Stimulated activated CD8-positive, alpha-beta memory T cell treated with anti-CD3 and anti-CD28 coated beads, Interleukin-4, amount 100 ng/mL, for 4 hours (primary cell): ENCODE measurements around the gene KRR1.
"Not testable (repeated sequence)": the region's sequence is repeated elsewhere in the genome, so short reads cannot be mapped to it uniquely, and the experiment has no call there.

Source experiments
- DNase-seq, 2 donors: peaks; one replicate each; pipeline ENCODE4 v3.0.0-alpha.2; 2020; ENCODE audit warnings: low read depth in 2 of 2, low spot score in 1 of 2

KRR1 gene

GRCh38 chr12:75479963-75480461, 31.4 kb downstream of the KRR1 start:
- DNase-seq: no peak

GRCh38 chr12:75478116-75478794, 33.2 kb downstream of the KRR1 start:
- DNase-seq: no peak

GRCh38 chr12:75477137-75477536, 34.3 kb downstream of the KRR1 start:
- no peak for DNase-seq

- DNase-seq: no peak
These were observed 35.3 kb downstream of the KRR1 start for GRCh38 chr12:75476071-75476470.

- no peak for DNase-seq
These were observed 37.3 kb downstream of the KRR1 start for GRCh38 chr12:75474116-75474515.

GRCh38 chr12:75471902-75472890, 39.2 kb downstream of the KRR1 start:
- DNase-seq: no peak

- no peak for DNase-seq
These were observed 51.2 kb downstream of the KRR1 start for GRCh38 chr12:75460204-75460603.

- DNase-seq: no peak
These were observed 51.7 kb downstream of the KRR1 start for GRCh38 chr12:75459755-75460154.

GRCh38 chr12:75457866-75458265, 53.5 kb downstream of the KRR1 start:
- not testable (repeated sequence) for DNase-seq

- DNase-seq: no peak
These were observed 54.2 kb downstream of the KRR1 start for GRCh38 chr12:75457191-75457590.

GRCh38 chr12:75455839-75456238, 55.6 kb downstream of the KRR1 start:
- no peak for DNase-seq

GRCh38 chr12:75452675-75453330, 58.6 kb downstream of the KRR1 start:
- no peak for DNase-seq

GRCh38 chr12:75447691-75448393, 63.6 kb downstream of the KRR1 start:
- no peak for DNase-seq

GRCh38 chr12:75446857-75447256, 64.6 kb downstream of the KRR1 start:
- DNase-seq: no peak

GRCh38 chr12:75445137-75445507, 66.3 kb downstream of the KRR1 start:
- DNase-seq: not testable (repeated sequence)

GRCh38 chr12:75444429-75445136, 66.8 kb downstream of the KRR1 start:
- no peak for DNase-seq

- no peak for DNase-seq
These were observed 67.7 kb downstream of the KRR1 start for GRCh38 chr12:75443709-75444108.

- not testable (repeated sequence) for DNase-seq
These were observed 69.0 kb downstream of the KRR1 start for GRCh38 chr12:75442454-75442853.

- not testable (repeated sequence) for DNase-seq
These were observed 69.5 kb downstream of the KRR1 start for GRCh38 chr12:75441687-75442449.
